H1 (cell line): ENCODE data around the gene MRPS9. TPM values are rescaled to one million over a fixed set of nuclear protein-coding genes. Genes with fewer than 3 reads are reported as not detected.

ENCODE experiments used
- ASH2L ChIP-seq: fragments of 200-600, 300-600 bp; sonication (generic); IDR thresholded peaks from one replicate; pipeline ENCODE4 v1.7.1; 2017; ENCODE audit warnings: low read length
- CHD1 ChIP-seq: IDR thresholded peaks from 2 replicates; pipeline ENCODE4 v1.6.1; 2012; ENCODE audit warnings: low read depth, low read length, improper control_type of control experiment
- CHD2 ChIP-seq: IDR thresholded peaks from 2 replicates; pipeline ENCODE4 v1.6.1; 2012; ENCODE audit warnings: low read length, improper control_type of control experiment
- CTBP2 ChIP-seq: IDR thresholded peaks from 2 replicates; pipeline ENCODE4 v1.7.0; 2011; ENCODE audit warnings: borderline replicate concordance, mild to moderate bottlenecking, moderate library complexity, mixed read lengths, low read length; ENCODE audit not compliant: insufficient read depth, insufficient read length
- EP300 ChIP-seq, 2 experiments: IDR thresholded peaks; 1 replicate in 1 of 2; 2 replicates in 1 of 2; pipeline ENCODE4 v1.6.1; 2011 to 2012; ENCODE audit warnings: low read depth in 2 of 2, low read length in 2 of 2, mild to moderate bottlenecking in 2 of 2, borderline replicate concordance in 1 of 2, inconsistent platforms in 1 of 2, moderate library complexity in 1 of 2
- HDAC2 ChIP-seq, 2 experiments: fragments of 300-600 bp in 1 of 2; sonication (generic) in 1 of 2; IDR thresholded peaks; 2 replicates each; pipeline ENCODE4 v1.6.1; 2011 to 2012; ENCODE audit warnings: low read depth in 2 of 2, low read length in 2 of 2, mild to moderate bottlenecking in 2 of 2, moderate library complexity in 2 of 2, borderline replicate concordance in 1 of 2, inconsistent platforms in 1 of 2
- HDAC6 ChIP-seq: IDR thresholded peaks from one replicate; pipeline ENCODE4 v1.7.1; 2012; ENCODE audit warnings: low read depth, mild to moderate bottlenecking, inconsistent platforms, low read length, moderate library complexity
- JUN ChIP-seq: IDR thresholded peaks from 2 replicates; pipeline ENCODE4 v1.6.1; 2011; ENCODE audit warnings: low read depth, mild to moderate bottlenecking, improper control_type of control experiment, low read length
- KDM1A ChIP-seq: fragments of 200-600, 300-600 bp; sonication (generic); IDR thresholded peaks from 2 replicates; pipeline ENCODE4 v1.7.1; 2016; ENCODE audit warnings: mild to moderate bottlenecking, low read length, borderline replicate concordance
- KDM4A ChIP-seq: IDR thresholded peaks from one replicate; pipeline ENCODE4 v1.7.1; 2012; ENCODE audit warnings: low read depth, mild to moderate bottlenecking, moderate library complexity, low read length, inconsistent platforms; ENCODE audit not compliant: severe bottlenecking
- MAFK ChIP-seq: IDR thresholded peaks from 2 replicates; pipeline ENCODE4 v1.6.1; 2012; ENCODE audit warnings: low read depth, mild to moderate bottlenecking, improper control_type of control experiment, low read length
- POLR2A ChIP-seq, 2 experiments: IDR thresholded peaks; 1 replicate in 1 of 2; 2 replicates in 1 of 2; pipeline ENCODE4 v1.6.1; 2011; ENCODE audit warnings: low read depth in 2 of 2, low read length in 2 of 2, mild to moderate bottlenecking in 2 of 2; ENCODE audit errors: control extremely low read depth in 1 of 2
- RAD21 ChIP-seq, 2 experiments: IDR thresholded peaks in 1 of 2; conservative IDR thresholded peaks in 1 of 2; 2 replicates each; pipeline ENCODE4 v1.6.1; 2011; ENCODE audit warnings: low read depth in 2 of 2, low read length in 2 of 2, improper control_type of control experiment in 1 of 2, inconsistent platforms in 1 of 2, mild to moderate bottlenecking in 1 of 2, moderate library complexity in 1 of 2
- RXRA ChIP-seq: IDR thresholded peaks from 2 replicates; pipeline ENCODE4 v1.6.1; 2011; ENCODE audit warnings: low read depth, mild to moderate bottlenecking, low read length, moderate library complexity; ENCODE audit not compliant: insufficient read depth
- SAP30 ChIP-seq: fragments of 300-600 bp; sonication (generic); IDR thresholded peaks from 2 replicates; pipeline ENCODE4 v1.7.1; 2012; ENCODE audit warnings: low read length, moderate library complexity, mild to moderate bottlenecking, inconsistent platforms; ENCODE audit not compliant: insufficient read depth, insufficient replicate concordance
- SIRT6 ChIP-seq: IDR thresholded peaks from one replicate; pipeline ENCODE4 v1.7.1; 2012; ENCODE audit warnings: low read length, inconsistent platforms
- SUZ12 ChIP-seq: fragments of 200-600 bp; sonication (generic); IDR thresholded peaks from 2 replicates; pipeline ENCODE4 v1.6.1; 2012; ENCODE audit warnings: mild to moderate bottlenecking, inconsistent platforms, low read length, moderate library complexity, mixed read lengths
- TAF1 ChIP-seq: IDR thresholded peaks from 2 replicates; pipeline ENCODE4 v1.6.1; 2011; ENCODE audit warnings: mild to moderate bottlenecking, low read depth, low read length
- TAF7 ChIP-seq: optimal IDR thresholded peaks from 2 replicates; pipeline ENCODE3; 2011; ENCODE audit warnings: low read depth, mild to moderate bottlenecking, inconsistent platforms, low read length, moderate library complexity, borderline replicate concordance
- TBP ChIP-seq: IDR thresholded peaks from 2 replicates; pipeline ENCODE4 v1.6.1; 2011; ENCODE audit warnings: low read depth, low read length, improper control_type of control experiment
- USF2 ChIP-seq: IDR thresholded peaks from 2 replicates; pipeline ENCODE4 v1.6.1; 2011; ENCODE audit warnings: low read length, improper control_type of control experiment
- polyA plus RNA-seq, 7 experiments: library from polyadenylated mRNA; depleted of rRNA in 3 of 7; stranded (reverse) in 5 of 7; unstranded in 2 of 7; fragments of >200 nt in 5 of 7; fragments of 200-250 nt in 2 of 7; gene quantifications; 1 replicate in 5 of 7; 2 replicates in 1 of 7; 4 replicates in 1 of 7; pipeline versions ENCODE4 v1.2.1 to v1.2.3, GENCODE V29; 2011 to 2013; ENCODE audit warnings: missing spikeins in 2 of 7, mixed read lengths in 2 of 7
- total RNA-seq: library from RNA; stranded (reverse); fragmentation: NEBNext Ultra II Directional; extraction: Animal tissue kit (Norgen Biotek cat#: 25700); gene quantifications from 2 replicates; pipeline ENCODE4 v1.2.1, GENCODE V29; 2021
- TF ChIP-seq, protein P1 (sequence below): IDR thresholded peaks from 2 replicates; pipeline ENCODE4 v1.6.1; 2011; ENCODE audit warnings: low read depth, mild to moderate bottlenecking, low read length; ENCODE audit not compliant: insufficient read depth

The MRPS9 gene
- total and polyA plus RNA-seq, 2 of the 8 experiments (the other 6 are each of a cell fraction or from before 2014, with no cell fraction given), result 36.2 to 71.0 TPM

GRCh38 chr2:105143467-105144151 is 105.7 kb downstream of the MRPS9 start (continued):
- TF ChIP-seq CHD1 (no peak), JUN (no peak), EP300 (IDR thresholded peaks at IDR 0.05; ENCODE audit: borderline replicate concordance in 1 of 2, low read depth in 2 of 2, low read length in 2 of 2) (0 out of 3 replicates have a peak, but pooled peaks of 1 of the 2 experiments have one; percentile 20), HDAC6 (no peak), POLR2A (IDR thresholded peaks at IDR 0.05; ENCODE audit: control extremely low read depth in 1 of 2, low read depth in 2 of 2, low read length in 2 of 2) (peak in 1 of 2 experiments; percentile 29; a peak in 1 of 3 replicates), CTBP2 (no peak), CHD2 (no peak), RAD21 (IDR thresholded peaks at IDR 0.05 in 1 of 2, conservative IDR thresholded peaks at IDR 0.05 in 1 of 2; ENCODE audit: low read depth in 2 of 2, low read length in 2 of 2) (no peak), ASH2L (no peak), SIRT6 (no peak), MAFK (no peak), SUZ12 (peak; percentile 31; the same call in 1 of the 2 replicates), HDAC2 (IDR thresholded peaks at IDR 0.05; ENCODE audit: borderline replicate concordance in 1 of 2, low read depth in 2 of 2, low read length in 2 of 2) (peak; percentile 49 to 65; a peak in 1 of 4 replicates), TBP (0 out of 2 replicates have a peak, but pooled peaks have one; percentile 10), SAP30 (no peak), KDM1A (peak; percentile 56), TAF1 (peak; percentile 23; the same call in 1 of the 2 replicates), RXRA (no peak), KDM4A (peak; percentile 72), USF2 (no peak), TAF7 (no peak)
- TF ChIP-seq, protein P1, sequence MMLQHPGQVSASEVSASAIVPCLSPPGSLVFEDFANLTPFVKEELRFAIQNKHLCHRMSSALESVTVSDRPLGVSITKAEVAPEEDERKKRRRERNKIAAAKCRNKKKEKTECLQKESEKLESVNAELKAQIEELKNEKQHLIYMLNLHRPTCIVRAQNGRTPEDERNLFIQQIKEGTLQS, result no peak
